HEK293T (cell line): ENCODE measurements around the gene SLC30A4.

ENCODE experiments used
- BHLHE40 ChIP-seq: fragments of 450-650 bp; IDR thresholded peaks from 2 replicates; pipeline ENCODE4 v1.6.1; 2016; ENCODE audit warnings: mild to moderate bottlenecking, moderate library complexity, borderline replicate concordance
- CTBP1 ChIP-seq: fragments of 450-650 bp; IDR thresholded peaks from 2 replicates; pipeline ENCODE4 v1.6.1; 2016; ENCODE audit warnings: borderline replicate concordance
- FOXM1 ChIP-seq: fragments of 450-650 bp; IDR thresholded peaks from 2 replicates; pipeline ENCODE4 v1.6.1; 2017; ENCODE audit warnings: mild to moderate bottlenecking, borderline replicate concordance
- NFRKB ChIP-seq: fragments of 450-650 bp; IDR thresholded peaks from 2 replicates; pipeline ENCODE4 v1.6.1; 2016; ENCODE audit warnings: mild to moderate bottlenecking, moderate library complexity
- TARDBP ChIP-seq: fragments of 450-650 bp; IDR thresholded peaks from 2 replicates; pipeline ENCODE4 v1.6.1; 2016

GRCh38 chr15:45439521-45440260 lies 82.9 kb downstream of the SLC30A4 start:
- no peak for TF ChIP-seq BHLHE40
- TF ChIP-seq TARDBP, result no peak
- no peak for TF ChIP-seq FOXM1
- TF ChIP-seq CTBP1, result no peak
- no peak for TF ChIP-seq NFRKB
